Kidney epithelial cell (primary cell): ENCODE results near the gene PAGE5. TPM values are rescaled to one million over a fixed set of nuclear protein-coding genes. Genes with fewer than 3 reads are reported as not detected.

Source experiments
- total RNA-seq: library from RNA; depleted of rRNA; stranded (reverse); fragments of >200 nt; gene quantifications from 2 replicates; pipeline ENCODE4 v1.2.3, GENCODE V29; 2015

PAGE5 gene
- total RNA-seq, 1 donor from 2014 or later: not detected

Other genes starting within 250 kb of the PAGE5 start
- gene PFKFB1, start 226.2 kb upstream of the PAGE5 start, total RNA-seq: 0.14 TPM in 1 of 2 replicates, not detected in the other
- 13.8 and 15.1 TPM in 2 replicates for gene APEX2, start 220.0 kb upstream of the PAGE5 start, total RNA-seq
- gene ALAS2, start 189.4 kb upstream of the PAGE5 start, total RNA-seq: not detected in 2 replicates
- gene PAGE2B, start 145.3 kb upstream of the PAGE5 start, total RNA-seq: not detected in 2 replicates
- gene PAGE2, start 131.3 kb upstream of the PAGE5 start, total RNA-seq: not detected in 2 replicates
- gene PAGE3, start 44.6 kb downstream of the PAGE5 start, total RNA-seq: not detected in 2 replicates
- gene MAGEH1, start 231.8 kb downstream of the PAGE5 start, total RNA-seq: 18.0 and 22.5 TPM in 2 replicates